Bronchial epithelial cell (primary cell): Measurements from ENCODE around the gene EGFLAM. TPM values are rescaled to one million over a fixed set of nuclear protein-coding genes. Genes with fewer than 3 reads are reported as not detected.
A peak's percentile ranks its signal among the peaks of the same experiment; 100 is the strongest.

Source experiments
- DNase-seq: peaks from one replicate; pipeline ENCODE4 v3.0.0-alpha.2; 2010; ENCODE audit warnings: low read depth
- FAIRE-seq: peaks from 2 replicates; lab custom pipeline; 2011; peaks lifted over from hg19 to GRCh38; lab: Jason Lieb, UNC
- H3K27me3 ChIP-seq: 2 replicates; pipeline ENCODE4 v1.5.1; 2011; ENCODE audit warnings: low read length; ENCODE audit not compliant: control insufficient read depth, insufficient read depth
- H3K36me3 ChIP-seq: 2 replicates; pipeline ENCODE4 v1.5.1; 2011; ENCODE audit warnings: low read length; ENCODE audit not compliant: control insufficient read depth, insufficient read depth
- H3K4me3 ChIP-seq: 2 replicates; pipeline ENCODE4 v1.5.1; 2011; ENCODE audit warnings: mild to moderate bottlenecking, low read depth, low read length, control low read depth
- total RNA-seq: library from RNA; depleted of rRNA; stranded (reverse); fragments of >200 nt; gene quantifications from 2 replicates; pipeline ENCODE4 v1.2.1, GENCODE V29; 2014
- TF ChIP-seq, protein P1 (sequence below): IDR thresholded peaks from 2 replicates; pipeline ENCODE4 v1.5.1; 2011; ENCODE audit warnings: mild to moderate bottlenecking, moderate library complexity, low read length, control low read depth, inconsistent platforms; ENCODE audit not compliant: insufficient read depth, severe bottlenecking

Gene EGFLAM
- total RNA-seq, 1 donor from 2014 or later: 0.53 TPM

- H3K27me3 ChIP-seq: no peaks in the 10 kb centered on the region
- TF ChIP-seq, protein P1, sequence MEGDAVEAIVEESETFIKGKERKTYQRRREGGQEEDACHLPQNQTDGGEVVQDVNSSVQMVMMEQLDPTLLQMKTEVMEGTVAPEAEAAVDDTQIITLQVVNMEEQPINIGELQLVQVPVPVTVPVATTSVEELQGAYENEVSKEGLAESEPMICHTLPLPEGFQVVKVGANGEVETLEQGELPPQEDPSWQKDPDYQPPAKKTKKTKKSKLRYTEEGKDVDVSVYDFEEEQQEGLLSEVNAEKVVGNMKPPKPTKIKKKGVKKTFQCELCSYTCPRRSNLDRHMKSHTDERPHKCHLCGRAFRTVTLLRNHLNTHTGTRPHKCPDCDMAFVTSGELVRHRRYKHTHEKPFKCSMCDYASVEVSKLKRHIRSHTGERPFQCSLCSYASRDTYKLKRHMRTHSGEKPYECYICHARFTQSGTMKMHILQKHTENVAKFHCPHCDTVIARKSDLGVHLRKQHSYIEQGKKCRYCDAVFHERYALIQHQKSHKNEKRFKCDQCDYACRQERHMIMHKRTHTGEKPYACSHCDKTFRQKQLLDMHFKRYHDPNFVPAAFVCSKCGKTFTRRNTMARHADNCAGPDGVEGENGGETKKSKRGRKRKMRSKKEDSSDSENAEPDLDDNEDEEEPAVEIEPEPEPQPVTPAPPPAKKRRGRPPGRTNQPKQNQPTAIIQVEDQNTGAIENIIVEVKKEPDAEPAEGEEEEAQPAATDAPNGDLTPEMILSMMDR: no peak
- DNase-seq (peak; percentile 89), FAIRE-seq (peak; percentile 79)
- no peaks in the 10 kb centered on the region for H3K36me3 ChIP-seq
- no peak overlapping the region for H3K4me3 ChIP-seq
Observed at GRCh38 chr5:38468202-38468673, 209.9 kb downstream of the EGFLAM start.

DNA sequence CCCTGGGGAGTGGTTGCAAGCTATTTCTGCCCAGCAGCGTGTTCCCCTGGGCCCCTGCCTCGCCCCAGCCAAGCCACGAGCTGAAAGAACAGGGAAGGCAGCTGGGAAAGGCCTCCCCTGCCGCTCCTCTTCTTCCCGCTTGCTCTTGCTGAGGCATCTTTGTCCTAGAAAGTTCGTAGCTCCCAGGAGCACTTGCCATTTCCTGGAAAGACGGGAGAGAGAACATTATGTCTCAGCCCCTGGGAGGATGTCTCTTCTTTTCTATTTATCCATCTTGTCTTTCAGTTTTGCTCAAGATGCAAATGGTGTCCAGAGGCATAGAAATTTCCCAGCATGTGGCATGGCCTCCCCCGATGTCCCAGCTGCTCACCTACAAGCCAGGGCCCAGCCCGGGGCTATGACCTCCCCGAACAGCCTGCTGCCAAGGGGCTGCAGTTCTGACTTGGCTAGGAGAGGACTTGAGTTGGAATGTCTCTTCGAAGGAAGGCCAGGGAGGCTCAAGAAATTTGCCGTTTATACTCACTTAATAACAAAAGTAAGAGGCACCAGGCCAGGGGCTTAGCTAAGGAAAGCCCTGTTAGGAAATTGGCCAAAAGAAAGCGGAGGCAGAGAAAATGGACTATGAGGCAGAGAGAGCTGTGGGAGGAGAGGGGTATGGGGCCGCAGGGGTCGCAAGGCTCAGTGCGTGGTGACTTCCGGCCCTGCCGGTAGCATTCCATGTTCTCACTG lies 210.8 kb downstream of the EGFLAM start:
- Histone ChIP-seq H3K27me3 (no peaks in the 10 kb centered on the region), H3K4me3 (no peak overlapping the region), H3K36me3 (no peaks in the 10 kb centered on the region)
- DNase-seq: no peak
- TF ChIP-seq, protein P1: no peak
- no peak for FAIRE-seq

- FAIRE-seq (no peak), DNase-seq (no peak)
- Histone ChIP-seq H3K4me3 (no peak overlapping the region), H3K27me3 (no peaks in the 10 kb centered on the region), H3K36me3 (no peaks in the 10 kb centered on the region)
- TF ChIP-seq, protein P1: no peak
Observed at GRCh38 chr5:38469707-38470267, 211.4 kb downstream of the EGFLAM start.

- no peaks in the 10 kb centered on the region for H3K27me3 ChIP-seq
- no peak overlapping the region for H3K4me3 ChIP-seq
- no peaks in the 10 kb centered on the region for H3K36me3 ChIP-seq
- TF ChIP-seq, protein P1: no peak
- DNase-seq (no peak), FAIRE-seq (no peak)
Observed at GRCh38 chr5:38471709-38472108, 213.3 kb downstream of the EGFLAM start.

GRCh38 chr5:38472541-38472940 lies 214.2 kb downstream of the EGFLAM start:
- FAIRE-seq (no peak), DNase-seq (no peak)
- TF ChIP-seq, protein P1: no peak
- Histone ChIP-seq H3K4me3 (no peak overlapping the region), H3K36me3 (no peaks in the 10 kb centered on the region), H3K27me3 (no peaks in the 10 kb centered on the region)
